Vagina (tissue), 2 donors: ENCODE measurements around the gene PSMD8. TPM values are rescaled to one million over a fixed set of nuclear protein-coding genes. Genes with fewer than 3 reads are reported as not detected.

ENCODE experiments used
- DNase-seq, 2 donors: peaks; one replicate each; pipeline ENCODE4 v3.0.0-alpha.2; 2017; ENCODE audit errors: extremely low spot score in 2 of 2
- H3K27ac ChIP-seq: fragments of 200-600 bp; sonication (generic); one replicate; pipeline ENCODE4 v1.5.1; 2019
- H3K27me3 ChIP-seq: fragments of 200-600 bp; sonication (generic); one replicate; pipeline ENCODE4 v1.5.1; 2019
- H3K36me3 ChIP-seq, 2 donors: fragments of 200-600 bp; sonication (generic); one replicate each; pipeline ENCODE4 v1.5.1; 2017 to 2019
- H3K4me1 ChIP-seq: fragments of 200-600 bp; sonication (generic); one replicate; pipeline ENCODE4 v1.5.1; 2019
- H3K4me3 ChIP-seq, 2 donors: fragments of 200-600 bp; sonication (generic); 1 replicate in 1 of 2; 2 replicates in 1 of 2; pipeline ENCODE4 v1.5.1; 2016 to 2019
- H3K9me3 ChIP-seq: fragments of 200-600 bp; sonication (generic); one replicate; pipeline ENCODE4 v1.5.1; 2019
- POLR2A ChIP-seq, 2 donors: fragments of 450-650 bp; IDR thresholded peaks; one replicate each; pipeline ENCODE4 v1.6.1; 2017; ENCODE audit warnings: antibody characterized with exemption in 2 of 2, mild to moderate bottlenecking in 2 of 2, moderate library complexity in 2 of 2
- POLR2AphosphoS5 ChIP-seq, 2 donors: sonication (generic); formaldehyde crosslinking; IDR thresholded peaks; one replicate each; pipeline ENCODE4 v1.9.0; 2017; ENCODE audit warnings: antibody characterized with exemption in 2 of 2, mild to moderate bottlenecking in 2 of 2, low read depth in 1 of 2; ENCODE audit not compliant: insufficient read depth in 1 of 2
- intact Hi-C: fragments of 100-400 bp; cut with DNase I; formaldehyde crosslinking; loops from one replicate; pipeline ENCODE4 v1.15.1; 2023
- total RNA-seq: library from RNA; depleted of rRNA; stranded (reverse); fragments of >200 nt; gene quantifications from one replicate; pipeline ENCODE4 v1.2.3, GENCODE V29; 2016
- TF ChIP-seq, protein P1 (sequence below), 3 experiments: fragments of 450-650 bp in 2 of 3; fragments of 200-600 bp in 1 of 3; sonication (generic) in 1 of 3; IDR thresholded peaks; one replicate each; pipeline ENCODE4 v1.5.1; 2017 to 2019; ENCODE audit warnings: antibody characterized with exemption in 3 of 3, mild to moderate bottlenecking in 2 of 3, moderate library complexity in 2 of 3

PSMD8 gene
- total RNA-seq, 1 donor from 2014 or later: 169 TPM

DNA sequence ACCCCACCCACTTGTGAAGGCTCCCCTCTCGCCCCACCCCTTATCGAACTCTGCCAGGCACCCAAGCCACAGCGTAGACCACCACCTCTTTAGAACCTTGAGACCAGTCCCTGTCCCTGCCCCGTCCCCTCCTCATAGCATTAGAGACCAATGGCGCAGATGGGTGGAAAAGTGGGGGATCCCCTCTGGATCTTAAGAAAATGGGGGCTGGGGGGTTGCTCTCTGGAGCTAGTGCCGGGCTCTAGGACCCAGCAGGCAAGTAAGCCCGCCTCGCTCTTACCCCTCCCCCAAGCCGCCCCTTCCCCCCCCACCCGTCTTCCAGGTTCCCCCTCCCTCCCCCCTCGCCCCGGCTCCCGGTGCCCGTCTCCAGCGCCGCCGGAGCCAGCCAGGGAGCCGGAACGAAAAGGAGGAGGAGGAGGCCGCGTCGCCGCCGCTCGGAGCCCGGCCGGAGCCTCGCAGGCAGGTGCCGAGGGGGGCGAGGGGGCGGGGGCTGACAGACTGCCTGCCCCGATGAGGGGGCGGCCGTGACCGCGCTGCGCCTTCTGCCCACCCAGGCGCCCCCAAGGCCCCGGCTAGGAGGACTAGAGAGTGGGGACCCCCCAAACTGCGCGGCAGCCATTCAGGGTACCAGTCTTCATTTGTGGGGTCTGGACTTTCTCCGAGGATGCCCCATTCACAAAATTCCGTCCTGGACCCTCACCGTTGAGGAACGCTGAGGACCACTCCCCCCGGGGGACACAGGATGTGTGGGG lies 14.2 kb downstream of the PSMD8 start, which contains the start of gene SPRED3:
Gene SPRED3, plus strand, starts transcription at position 349 of the 752 bp plus-strand sequence. CDS start 1,606 bp downstream, outside the sequence.
- no peak for DNase-seq
- peak within 1 kb of the TSS; percentile 40 to 56 for H3K4me3 ChIP-seq
- H3K27ac ChIP-seq: peak within 1 kb of the TSS; percentile 73
- peaks cover 39% of the 10 kb centered on the region for H3K4me1 ChIP-seq
- H3K27me3 ChIP-seq: no peaks in the 10 kb centered on the region
- intact Hi-C loops: no loop called here
- TF ChIP-seq POLR2A (IDR thresholded peaks at IDR 0.05): no peak
- TF ChIP-seq, protein P1, sequence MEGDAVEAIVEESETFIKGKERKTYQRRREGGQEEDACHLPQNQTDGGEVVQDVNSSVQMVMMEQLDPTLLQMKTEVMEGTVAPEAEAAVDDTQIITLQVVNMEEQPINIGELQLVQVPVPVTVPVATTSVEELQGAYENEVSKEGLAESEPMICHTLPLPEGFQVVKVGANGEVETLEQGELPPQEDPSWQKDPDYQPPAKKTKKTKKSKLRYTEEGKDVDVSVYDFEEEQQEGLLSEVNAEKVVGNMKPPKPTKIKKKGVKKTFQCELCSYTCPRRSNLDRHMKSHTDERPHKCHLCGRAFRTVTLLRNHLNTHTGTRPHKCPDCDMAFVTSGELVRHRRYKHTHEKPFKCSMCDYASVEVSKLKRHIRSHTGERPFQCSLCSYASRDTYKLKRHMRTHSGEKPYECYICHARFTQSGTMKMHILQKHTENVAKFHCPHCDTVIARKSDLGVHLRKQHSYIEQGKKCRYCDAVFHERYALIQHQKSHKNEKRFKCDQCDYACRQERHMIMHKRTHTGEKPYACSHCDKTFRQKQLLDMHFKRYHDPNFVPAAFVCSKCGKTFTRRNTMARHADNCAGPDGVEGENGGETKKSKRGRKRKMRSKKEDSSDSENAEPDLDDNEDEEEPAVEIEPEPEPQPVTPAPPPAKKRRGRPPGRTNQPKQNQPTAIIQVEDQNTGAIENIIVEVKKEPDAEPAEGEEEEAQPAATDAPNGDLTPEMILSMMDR (IDR thresholded peaks at IDR 0.05): no peak
- TF ChIP-seq POLR2AphosphoS5 (IDR thresholded peaks at IDR 0.05; ENCODE audit: insufficient read depth in 1 of 2, low read depth in 1 of 2): no peak
- no peaks in the 10 kb centered on the region for H3K9me3 ChIP-seq
- H3K36me3 ChIP-seq: peaks cover 0 to 9% of the 10 kb centered on the region in 2 donors

DNA sequence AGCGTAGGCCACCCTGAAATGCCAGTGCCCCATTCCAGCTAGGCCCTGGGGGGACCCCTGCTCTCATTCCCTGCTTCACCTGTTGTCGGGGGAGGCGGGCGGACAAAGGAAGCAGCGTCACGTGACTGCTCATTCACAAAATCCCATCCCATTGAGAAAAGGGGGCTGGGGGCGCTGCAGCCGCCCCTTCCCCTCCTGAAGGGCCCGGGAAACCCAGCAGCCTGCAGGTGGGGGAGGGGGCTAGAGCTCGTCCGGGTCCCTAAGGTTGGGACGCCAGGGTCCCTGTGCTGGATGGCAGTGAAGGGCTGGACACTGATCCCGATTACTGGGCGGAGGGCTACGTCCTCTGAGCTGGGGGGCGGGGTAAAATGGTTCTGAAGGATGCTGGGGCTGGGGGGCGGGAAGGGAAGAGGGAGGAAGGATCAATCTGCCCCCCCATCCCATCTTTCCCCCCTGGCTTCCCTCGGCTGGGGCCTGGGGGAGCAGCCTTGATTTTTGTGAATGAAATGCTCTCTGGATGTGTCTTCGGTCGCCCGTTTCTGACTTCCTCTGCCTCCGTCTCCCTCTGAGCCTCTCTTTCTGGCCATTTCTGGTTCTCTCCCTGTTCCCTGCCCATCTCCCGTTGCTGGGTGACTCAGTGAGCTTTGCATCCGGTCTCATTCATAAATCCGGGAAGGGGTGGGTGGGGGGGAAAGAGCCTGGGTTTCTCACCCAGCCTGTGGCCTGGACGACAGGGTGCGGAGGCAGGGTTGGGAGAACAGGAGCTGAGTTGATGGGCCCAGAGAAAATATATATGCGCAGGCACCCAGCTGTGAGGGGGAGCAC lies 14.9 kb downstream of the PSMD8 start:
- DNase-seq: no peak
- Histone ChIP-seq H3K4me1 (peaks cover 40% of the 10 kb centered on the region), H3K27me3 (no peaks in the 10 kb centered on the region), H3K4me3 (peak overlapping the region; percentile 40 to 56), H3K9me3 (no peaks in the 10 kb centered on the region), H3K36me3 (peaks cover 0 to 1% of the 10 kb centered on the region in 2 donors), H3K27ac (peak overlapping the region; percentile 73)
- TF ChIP-seq POLR2AphosphoS5 (IDR thresholded peaks at IDR 0.05; ENCODE audit: insufficient read depth in 1 of 2, low read depth in 1 of 2): no peak
- TF ChIP-seq POLR2A (IDR thresholded peaks at IDR 0.05): no peak
- TF ChIP-seq, protein P1 (IDR thresholded peaks at IDR 0.05): no peak
- intact Hi-C loops: no loop called here

DNA sequence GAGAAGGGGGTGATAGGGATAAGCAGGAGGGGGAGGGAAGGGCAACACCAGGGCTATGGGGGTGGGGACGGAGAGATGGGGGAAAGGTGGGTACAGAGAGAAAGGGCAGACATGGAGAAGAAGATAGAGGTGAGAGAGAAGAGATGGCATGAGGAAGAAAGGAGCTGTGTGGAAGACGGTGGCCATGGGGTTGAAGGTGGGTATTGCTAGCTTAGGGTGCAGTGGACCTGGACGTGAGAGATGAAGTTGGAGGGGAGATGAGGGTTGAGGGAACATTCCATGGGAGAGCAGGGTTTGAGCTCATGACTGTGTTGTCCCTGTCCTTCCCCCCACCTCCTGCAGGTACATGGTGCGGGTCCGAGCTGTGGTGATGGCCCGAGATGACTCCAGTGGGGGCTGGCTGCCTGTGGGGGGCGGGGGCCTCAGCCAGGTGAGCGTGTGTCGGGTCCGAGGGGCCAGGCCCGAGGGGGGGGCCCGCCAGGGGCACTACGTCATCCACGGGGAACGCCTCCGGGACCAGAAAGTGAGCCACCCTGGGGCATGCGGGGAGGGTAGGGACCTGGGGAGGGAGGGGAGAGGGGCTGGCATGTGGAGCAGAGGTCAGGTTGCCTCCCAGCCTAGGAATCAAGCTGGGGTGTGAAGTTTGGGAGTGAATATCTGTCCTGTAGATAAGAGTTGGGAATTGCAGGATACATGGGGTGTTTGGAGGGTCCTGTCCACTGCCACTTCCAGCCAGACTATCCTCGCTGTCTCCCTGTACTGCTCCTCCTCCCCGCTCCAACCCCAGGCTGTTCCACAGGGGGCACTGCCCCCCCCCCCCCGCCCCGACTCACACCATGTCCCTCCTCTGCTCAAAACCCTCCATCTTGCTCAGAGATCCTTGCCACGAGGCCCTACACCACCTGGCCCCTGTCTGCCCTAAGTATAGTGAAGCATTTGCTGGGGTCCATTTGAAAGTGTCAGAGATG lies 15.9 kb downstream of the PSMD8 start:
- H3K27me3 ChIP-seq: no peaks in the 10 kb centered on the region
- H3K27ac ChIP-seq: no peak overlapping the region
- intact Hi-C loops: no loop called here
- no peaks in the 10 kb centered on the region for H3K9me3 ChIP-seq
- peaks cover 49% of the 10 kb centered on the region for H3K4me1 ChIP-seq
- no peak overlapping the region for H3K4me3 ChIP-seq
- TF ChIP-seq POLR2A (IDR thresholded peaks at IDR 0.05) (no peak), POLR2AphosphoS5 (IDR thresholded peaks at IDR 0.05; ENCODE audit: insufficient read depth in 1 of 2, low read depth in 1 of 2) (no peak)
- TF ChIP-seq, protein P1 (IDR thresholded peaks at IDR 0.05): no peak
- H3K36me3 ChIP-seq: no peaks in the 10 kb centered on the region
- no peak for DNase-seq

DNA sequence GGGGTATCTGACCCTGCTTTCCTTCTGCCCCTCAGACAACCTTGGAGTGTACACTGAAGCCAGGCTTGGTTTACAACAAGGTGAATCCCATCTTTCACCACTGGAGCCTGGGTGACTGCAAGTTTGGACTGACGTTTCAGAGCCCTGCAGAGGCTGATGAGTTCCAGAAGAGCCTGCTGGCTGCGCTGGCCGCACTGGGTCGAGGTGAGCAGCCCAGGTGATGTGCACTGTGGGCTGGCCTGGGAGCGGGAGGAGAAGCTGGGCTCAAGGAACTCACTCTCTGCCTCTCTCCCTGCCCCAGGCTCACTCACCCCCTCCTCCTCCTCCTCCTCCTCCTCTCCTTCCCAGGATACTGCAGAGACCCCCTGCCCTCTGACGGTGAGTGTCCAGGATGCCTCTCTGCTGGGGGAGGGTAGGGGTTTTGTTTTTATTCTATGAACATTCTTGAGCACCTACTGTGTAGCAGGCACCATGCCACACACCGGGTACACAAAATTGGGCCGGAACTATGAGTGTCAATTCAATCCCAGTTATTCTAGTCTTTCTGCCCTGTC lies 17.6 kb downstream of the PSMD8 start:
- TF ChIP-seq, protein P1 (IDR thresholded peaks at IDR 0.05): no peak
- TF ChIP-seq POLR2AphosphoS5 (IDR thresholded peaks at IDR 0.05; ENCODE audit: insufficient read depth in 1 of 2, low read depth in 1 of 2) (no peak), POLR2A (IDR thresholded peaks at IDR 0.05) (no peak)
- Histone ChIP-seq H3K27me3 (no peaks in the 10 kb centered on the region), H3K4me1 (peaks cover 41% of the 10 kb centered on the region), H3K36me3 (no peaks in the 10 kb centered on the region), H3K4me3 (no peak overlapping the region), H3K9me3 (no peaks in the 10 kb centered on the region), H3K27ac (no peak overlapping the region)
- DNase-seq: no peak
- intact Hi-C loops: no loop called here
